Anterior cingulate cortex (tissue), 58 donors: ENCODE results near the gene FHOD3.

Source experiments
- DNase-seq, 58 donors: peaks; one replicate each; lab custom pipeline; 2025; lab: John Stamatoyannopoulos, UW

Gene FHOD3

DNA sequence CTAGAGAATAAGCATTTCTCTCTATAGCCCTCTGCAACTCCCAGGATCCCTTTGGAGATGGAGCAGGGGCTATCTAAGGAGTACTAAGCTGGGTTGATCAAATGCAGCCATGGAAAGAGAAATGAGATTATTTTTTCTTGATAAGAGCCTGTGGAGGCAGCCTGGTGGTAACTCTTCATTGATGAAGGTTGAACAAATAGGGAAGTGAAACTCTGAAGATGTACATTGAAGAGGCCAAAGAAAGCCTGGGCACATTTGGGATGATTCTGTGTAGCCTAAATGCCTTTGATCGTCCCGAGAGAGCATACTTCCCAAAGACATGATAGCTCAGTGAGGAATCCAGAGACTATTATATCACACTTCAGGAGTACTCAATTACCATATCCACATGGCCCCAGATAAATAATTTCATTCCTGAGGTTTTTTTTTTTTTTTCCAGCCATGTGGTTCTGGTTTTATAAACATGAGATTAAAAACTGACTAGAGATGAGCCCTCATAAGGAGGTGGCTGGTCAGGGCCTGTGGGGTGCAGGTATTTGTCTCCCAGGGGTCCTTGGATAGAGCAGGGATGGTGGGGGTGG, 338.8 kb downstream of the FHOD3 start:
- no peak for DNase-seq

DNA sequence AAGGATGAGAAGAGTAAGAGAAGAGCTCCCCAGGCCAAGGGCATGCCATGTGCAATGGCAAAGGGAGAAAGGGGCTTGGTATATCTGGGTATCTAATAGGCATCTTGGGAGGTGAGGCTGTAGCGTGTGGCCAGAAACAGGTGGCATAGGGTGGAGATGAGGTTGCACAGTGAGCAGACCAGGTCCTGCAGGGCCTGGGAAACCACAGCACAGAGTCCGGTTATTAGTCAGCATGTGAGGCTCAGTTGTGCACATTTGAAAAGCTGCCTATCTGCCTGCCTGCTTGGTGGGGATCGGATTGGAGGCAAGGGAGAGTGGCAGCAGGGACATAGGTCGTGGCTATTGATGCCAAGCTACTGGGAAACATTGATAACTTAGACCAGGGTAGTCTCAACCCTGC, 340.7 kb downstream of the FHOD3 start:
- no peak for DNase-seq

DNA sequence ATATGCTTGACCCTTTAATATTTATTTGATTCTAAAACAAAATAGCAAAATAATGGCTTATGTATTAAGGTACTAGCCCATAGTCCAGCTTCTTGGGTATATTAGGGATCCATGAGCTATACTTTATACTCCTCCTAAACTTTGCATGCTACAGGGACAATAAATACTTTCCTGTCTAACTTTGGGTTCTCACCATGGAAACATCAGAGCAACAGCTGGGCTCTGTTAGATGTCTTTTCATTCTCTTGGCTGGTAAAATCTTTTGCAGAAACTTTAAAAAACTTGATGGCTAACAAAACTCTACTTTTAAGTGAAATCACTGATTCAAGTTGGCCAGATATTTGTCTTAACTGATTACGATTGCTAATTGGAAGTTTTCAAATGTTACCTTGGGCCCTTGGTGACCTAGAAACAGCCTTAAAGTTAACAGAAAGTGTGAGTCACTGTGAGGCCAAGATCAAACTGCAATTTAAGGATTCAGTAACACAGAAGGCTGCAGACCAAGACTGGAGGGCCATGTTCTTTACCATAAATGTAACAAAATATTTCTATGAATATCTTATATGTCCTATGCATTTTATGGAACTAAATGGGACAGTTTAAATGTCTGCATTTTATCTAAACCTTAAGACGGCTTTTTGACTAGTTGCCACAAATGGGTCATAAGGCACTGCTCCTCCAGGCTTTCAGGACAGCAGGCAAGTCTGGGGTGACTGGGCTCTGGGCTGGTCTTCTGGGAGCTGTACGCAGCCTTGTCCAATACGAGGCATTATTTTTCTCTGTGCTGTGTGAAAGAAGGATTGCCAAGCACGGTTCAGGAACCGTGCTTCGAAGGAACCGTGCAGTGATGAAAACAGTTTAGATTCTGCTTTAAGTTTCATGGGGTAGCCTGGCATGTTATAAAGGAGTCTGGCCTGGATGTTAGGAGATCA, 342.8 kb downstream of the FHOD3 start:
- DNase-seq, result no peak

DNA sequence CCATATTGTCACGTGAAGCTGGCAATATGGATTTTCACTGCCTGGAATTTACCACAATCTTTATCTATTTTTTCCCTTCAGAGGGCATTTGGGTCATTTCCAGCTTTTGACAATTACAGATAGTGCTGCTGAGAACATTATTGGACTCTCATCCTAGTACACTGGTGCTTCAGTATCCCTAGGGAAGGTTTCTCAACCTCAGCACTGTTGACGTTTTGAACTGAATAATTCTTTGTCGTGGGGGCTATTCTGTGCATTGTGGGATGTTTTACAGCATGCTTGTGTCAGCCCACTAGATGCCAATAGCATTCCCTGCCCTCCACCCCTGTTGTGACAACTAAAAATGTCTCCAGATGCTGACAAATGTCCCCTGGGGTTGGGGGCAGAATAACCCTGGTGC, 345.5 kb downstream of the FHOD3 start:
- DNase-seq, result no peak

DNA sequence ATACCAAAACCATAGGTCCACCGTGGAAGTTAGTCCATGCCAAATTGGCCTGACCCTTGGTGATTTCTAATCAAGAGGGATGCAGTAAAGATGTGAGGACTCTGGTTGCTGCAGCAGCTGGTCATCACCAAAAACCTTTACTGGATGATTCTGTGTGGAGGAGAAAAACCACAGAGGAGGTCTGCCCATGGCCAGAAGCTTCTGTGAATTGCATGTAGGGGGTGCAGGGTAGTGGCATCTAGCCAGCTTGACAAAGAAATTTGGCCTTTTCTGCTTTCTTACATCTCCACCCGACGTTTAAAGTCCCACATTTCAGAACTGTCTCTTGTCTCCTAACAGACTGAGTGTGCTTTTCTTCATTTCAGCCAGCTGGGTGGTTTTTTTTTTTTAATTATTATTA, 351.3 kb downstream of the FHOD3 start:
- DNase-seq, result no peak

DNA sequence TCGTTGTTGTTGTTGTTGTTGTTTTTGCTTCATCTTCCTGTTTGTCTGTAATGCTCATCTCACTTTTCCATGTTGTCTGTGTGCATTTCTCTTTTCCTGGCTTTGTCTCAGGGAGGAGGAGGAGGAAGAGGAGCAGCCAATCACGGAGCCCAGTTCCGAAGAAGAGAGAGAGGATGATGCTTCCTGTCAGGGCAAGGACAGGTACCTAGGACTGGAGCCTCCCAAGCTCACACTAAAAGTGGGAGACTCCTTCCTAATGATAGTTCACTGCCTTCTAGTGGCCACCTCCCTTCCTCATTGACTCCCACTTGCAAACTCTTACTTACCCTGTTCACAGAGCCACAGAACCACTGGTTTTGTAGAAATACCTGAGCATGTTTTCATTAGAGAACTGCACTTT, 351.7 kb downstream of the FHOD3 start:
- DNase-seq, result no peak

DNA sequence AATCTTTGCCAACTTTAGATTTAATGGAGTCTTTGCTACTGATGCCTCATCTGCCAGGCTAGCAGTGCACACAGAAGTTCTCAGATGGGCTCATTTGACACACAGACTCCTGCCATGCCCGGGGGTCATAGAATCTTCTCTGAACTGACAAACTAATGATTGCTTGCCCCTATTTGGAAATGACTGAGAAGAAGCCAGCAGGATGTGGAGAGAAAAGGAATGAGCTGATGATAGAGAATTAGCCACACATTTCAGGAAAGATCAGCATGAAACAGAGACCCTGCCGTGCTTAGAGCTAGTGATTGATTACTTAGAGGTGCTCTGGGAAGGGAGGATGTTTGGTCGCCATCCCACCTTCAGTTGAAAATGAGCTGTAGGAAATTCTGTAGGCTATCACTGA, 352.8 kb downstream of the FHOD3 start:
- DNase-seq, result no peak

DNA sequence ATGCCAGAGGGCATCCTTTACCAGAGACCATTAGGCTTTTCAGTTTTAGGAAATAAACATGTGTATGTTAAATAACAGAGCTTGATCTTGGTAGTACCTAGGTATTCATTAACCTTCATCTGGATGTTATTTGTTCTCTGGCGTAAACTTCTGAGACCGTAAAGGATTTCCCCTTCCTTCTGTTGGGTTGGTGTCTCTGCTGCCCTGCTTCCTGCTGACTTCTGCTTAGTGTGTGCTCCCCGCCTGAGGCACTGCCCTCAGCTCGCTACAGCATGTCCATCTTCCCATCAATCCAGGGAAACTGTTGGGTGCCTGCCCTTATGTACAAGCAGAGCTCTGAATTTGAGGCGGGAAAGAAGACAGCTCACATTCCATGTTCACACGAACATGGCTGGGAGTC, 353.4 kb downstream of the FHOD3 start:
- DNase-seq, result no peak

DNA sequence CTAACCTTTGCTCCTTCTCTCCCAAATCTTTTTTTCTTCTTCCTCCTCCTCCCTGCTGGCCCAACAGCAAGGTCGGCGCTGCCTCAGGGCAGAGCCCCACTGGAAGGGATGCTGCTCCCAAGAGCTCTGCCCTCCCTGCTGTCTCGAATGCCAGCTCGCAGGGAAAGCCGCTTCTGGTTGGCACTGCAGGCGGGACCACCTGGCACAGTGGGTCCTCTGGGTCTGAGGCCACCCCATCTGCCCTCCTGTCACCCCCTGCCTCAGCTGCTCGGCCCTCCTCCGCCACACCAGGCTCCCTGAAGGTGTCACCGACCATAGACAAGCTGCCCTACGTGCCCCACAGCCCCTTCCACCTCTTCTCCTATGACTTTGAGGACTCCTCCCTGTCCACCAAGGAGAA, 355.0 kb downstream of the FHOD3 start:
- DNase-seq, result peak in 1 of 58 donors; percentile 1

DNA sequence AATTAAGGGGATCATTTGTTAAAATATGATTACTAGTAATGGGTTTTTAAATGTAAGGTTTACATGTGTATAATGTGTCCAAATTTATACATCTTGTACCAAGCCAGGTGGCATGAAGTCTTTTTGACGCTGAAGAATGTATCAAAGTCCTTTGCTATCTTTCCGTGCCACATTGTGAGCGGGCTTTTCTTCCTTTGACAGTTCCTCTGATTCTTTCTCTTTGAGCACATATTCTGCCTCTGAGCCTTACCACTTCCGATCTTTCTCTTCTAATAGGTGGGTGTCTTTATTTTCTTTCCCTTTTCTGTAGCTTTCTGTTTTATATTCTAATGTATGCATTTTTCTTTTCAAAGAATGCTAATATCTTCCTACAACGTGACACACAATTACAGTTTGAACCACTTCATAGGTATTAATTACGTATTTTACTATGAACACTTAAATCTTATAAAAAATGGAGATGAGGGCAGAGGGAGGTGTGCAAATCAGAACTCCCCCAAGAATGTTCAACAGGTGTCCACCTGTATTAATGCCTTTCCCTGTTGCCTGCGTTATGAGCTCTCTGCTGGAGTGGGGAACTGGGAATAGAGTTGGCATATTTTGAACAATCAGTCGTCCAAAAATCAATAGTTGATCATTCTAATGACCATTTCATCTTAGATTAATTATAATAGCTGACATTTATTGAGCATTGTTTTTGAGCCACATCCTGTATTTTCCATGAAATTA, 355.8 kb downstream of the FHOD3 start:
- DNase-seq, result no peak

DNA sequence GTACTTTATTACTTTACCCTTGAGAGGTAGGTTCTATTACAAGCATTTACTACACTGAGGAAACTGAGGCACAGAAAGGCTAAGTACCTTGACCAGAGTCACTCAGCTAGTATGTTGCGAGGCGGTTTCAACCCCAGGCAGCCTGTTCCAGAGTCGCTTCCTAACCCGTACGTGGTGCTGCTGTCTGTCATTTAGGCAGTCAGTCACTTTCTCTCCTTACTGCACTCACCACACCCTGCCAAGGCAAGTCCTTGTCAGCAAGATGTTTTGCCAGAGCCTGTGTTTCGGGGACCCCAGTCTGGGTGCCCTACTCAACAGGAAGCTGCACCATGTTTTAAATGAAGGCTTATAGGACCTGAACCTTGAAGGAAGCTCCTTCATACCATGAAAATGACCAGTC, 356.4 kb downstream of the FHOD3 start:
- DNase-seq, result no peak

DNA sequence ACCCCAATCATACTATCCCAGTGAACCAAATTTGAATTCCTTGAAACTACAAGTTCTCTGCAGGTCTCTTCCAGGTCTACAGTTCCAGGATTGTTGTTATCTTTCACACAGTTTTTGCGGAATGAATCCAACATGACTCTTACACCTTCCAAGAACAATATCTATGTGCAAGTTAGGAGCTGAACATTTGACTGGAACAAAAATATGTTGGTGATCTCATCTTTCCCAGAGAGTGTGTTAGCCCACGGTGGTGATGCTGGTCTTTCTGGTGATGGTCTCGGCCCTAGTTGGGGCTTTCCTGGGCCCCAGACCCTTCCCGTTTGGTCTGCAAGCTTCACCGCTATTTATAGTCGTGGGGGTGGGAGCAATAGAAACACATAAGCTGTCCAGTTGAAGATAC, 357.6 kb downstream of the FHOD3 start:
- DNase-seq, result no peak

DNA sequence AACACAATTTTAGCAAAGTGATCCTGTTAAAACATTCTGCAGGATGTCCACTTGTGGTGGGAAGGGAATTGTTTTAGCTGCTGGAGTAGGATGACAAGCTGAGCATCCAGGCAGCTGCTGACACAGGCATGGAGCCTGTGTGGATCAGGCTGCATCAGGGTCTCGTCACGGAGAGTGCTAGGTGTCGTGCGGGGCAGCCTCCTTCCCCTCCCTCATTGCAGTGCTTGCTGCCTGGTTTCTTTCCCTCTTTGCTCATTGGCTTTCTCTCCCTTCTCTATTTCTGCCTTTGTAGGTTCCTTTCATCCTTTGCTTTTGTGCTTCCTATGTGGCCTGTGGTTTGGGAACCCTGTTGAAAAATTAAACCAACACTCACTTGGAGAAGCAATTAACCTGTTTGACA, 358.4 kb downstream of the FHOD3 start:
- DNase-seq, result no peak

DNA sequence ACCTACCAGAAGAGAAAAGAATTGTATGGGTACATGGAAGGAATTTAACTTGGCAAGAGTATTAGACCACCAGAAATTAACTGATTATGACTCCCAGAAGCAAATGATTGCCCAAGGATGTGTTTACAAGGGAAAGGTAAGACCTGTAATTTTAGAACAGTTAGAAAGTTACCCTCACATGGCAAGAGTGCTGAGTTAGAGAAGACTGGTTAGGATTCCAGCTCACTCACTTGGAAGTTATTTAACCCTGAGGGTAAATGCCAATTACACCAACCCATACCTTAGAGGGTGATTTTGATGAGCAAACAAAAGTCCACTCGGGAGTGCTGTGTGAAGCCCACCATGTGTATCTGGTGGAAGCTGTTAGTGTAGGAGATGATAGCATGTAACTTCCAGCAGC, 361.1 kb downstream of the FHOD3 start:
- DNase-seq, result no peak

DNA sequence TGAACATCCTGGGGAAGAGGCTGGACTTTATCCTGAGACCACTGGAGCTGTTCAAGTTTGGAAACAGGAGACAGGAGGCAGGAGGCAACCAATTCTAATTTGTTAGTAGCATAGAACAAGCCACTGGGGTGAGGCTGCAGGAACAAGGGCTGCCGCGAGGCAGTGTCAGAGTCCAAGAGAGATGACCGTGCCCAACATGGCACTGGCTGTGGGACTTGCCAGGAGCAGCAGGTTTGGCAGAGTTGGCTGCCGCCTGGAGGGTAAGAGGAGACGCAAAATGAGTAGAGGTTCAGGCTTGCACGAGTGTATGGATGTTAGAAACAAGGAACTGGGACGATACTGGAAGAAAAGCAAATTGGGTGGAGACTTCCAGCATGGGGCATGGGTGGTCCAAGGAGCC, 362.8 kb downstream of the FHOD3 start:
- DNase-seq, result no peak

DNA sequence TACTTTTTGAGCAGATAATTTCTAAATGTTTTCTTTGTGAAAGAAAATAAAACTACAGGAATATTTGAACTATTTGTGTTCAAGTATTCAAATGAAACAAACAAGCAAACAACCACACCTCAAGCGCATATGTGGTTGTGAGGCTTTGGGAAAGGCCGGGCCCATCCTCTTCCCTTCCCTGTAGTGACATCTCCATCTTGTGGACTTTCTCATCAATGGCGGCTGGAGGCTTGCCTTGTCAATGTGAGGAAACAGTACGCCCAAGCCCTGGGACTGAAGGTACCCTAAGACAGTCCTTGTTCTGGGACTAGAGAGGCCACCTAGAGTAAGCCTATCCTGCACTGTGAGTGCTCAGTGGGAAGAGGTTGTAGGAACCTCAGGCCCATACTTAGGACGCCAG, 364.5 kb downstream of the FHOD3 start:
- DNase-seq, result no peak

DNA sequence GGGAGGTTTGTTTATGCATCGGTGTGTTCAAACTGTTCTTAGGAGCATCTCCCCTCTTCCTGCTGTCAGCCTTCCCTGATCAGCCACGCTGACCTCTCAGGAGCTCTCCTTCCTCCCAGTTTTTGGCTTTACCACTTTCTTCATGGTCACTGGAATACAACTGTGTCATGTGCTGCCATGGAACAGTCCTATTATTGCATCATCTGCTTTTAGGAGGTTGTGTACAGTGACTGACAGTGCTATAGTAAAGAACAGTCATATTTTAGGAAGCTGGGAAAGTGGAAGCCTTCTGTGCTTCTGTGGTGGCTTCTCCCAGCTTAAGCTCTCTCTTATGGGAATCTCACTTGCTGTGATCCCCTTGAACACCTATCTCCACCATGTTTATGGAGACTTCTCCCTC, 365.8 kb downstream of the FHOD3 start:
- DNase-seq, result no peak

DNA sequence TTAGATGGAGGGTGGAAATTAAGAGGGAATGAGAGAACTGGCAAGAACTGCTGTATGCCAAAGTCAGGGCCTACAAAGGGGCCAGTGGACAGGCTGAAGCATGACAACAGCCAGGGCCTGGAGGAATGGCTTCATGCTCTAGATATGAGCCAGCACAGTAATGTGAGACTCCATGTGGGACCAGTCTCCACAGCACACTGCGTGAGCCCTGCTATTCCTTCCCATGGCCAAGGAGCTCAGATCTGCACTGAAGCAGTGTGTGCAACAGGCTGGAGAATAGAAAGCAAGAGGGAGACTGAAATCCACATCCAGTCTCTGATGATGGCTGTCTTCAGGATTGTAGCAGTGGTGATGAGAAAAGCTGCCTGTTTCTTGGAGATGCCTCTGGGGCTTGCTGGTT, 368.4 kb downstream of the FHOD3 start:
- no peak for DNase-seq

DNA sequence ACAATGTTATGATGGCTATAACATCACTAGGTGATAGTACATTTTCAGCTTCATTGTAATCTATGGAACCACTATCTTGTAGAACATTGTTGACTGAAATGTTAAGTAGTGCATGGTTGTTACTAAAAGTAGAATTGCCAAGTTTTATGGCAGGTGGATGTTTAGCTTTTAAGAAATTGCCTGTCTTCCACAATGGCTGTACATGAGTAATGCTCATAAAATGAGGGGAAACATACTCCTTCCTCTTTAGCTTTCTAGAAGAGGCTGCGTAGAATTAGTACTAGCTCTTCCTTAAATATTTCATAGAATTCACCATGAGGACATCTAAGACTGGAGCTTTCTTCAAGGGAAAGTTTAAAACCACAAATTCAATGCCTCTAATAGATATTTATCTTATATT, 370.3 kb downstream of the FHOD3 start:
- DNase-seq, result no peak

DNA sequence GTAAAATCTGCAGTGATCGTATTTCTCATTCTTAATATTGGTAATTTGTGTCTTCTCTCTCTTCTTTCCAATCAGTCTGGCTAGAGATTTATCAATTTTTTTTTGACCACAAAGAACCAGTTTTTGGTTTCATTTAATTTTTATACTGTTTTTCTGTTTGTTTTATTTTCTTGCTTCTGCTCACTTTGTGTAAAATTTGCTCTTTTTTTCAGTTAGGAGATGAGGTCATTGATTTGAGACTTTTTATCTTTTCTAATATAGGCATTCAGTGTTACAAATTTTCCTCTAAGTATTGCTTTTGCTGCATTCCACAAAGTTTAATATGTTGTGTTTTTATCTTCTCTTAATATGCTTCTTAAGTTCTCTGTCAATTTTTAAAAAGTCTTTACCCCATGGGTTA, 370.8 kb downstream of the FHOD3 start:
- no peak for DNase-seq

DNA sequence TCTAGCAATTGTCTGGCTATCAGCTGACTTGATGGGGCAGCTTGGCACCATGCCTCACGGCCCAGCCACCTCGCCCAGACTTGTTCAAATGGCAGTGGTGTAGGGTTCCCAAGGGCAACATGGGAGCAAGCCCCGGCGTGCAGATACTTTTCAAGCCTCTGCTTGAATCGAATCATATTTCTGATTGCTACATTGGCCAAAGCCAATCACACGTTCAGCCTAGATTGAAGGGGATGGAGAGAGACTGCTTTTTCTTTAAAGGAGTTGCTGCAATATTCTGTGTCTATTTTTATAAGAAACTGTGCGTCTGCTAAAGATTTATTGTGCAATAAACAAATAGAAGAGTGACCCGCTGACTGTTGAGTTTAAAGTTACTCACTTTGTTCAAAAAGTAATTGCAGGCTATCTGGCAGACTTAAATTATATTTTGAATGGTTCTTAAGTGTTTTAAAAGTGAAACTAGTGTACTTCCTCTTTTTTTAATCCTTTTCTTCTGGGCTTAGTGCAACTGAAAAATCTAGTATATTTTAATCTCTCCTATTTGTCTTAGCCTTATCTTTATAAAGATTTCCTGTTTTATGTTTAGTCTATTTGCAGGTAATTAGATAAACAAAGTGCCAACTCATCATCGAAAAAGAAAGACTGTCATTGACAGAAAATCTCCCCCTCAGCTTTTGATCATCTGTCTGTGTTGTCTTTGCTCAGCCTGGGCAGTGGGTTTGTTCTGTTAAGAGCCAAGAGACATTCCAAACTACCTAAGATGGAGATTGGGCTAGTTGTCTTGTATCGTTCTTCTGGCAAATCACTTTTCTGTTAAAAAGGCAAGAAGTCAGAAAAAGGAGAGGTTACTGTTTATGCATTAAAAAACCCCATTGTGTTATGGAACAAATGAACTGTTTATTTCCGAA, 375.2 kb downstream of the FHOD3 start:
- no peak for DNase-seq
